IMR-90 (cell line): ENCODE measurements around the gene KLHL13. TPM values are rescaled to one million over a fixed set of nuclear protein-coding genes. Genes with fewer than 3 reads are reported as not detected.

ENCODE experiments used
- ATAC-seq: fragments of 200-7000 bp; cut with Tn5 transposase; 2 replicates; pipeline ENCODE4 v1.9.1; 2020; ENCODE audit warnings: low read depth, mild to moderate bottlenecking, moderate library complexity
- BruUV-seq: library from RNA; stranded (reverse); fragments of 400-500 nt; replicated peaks from 2 replicates; lab custom pipeline; 2021; lab: Mats Ljungman, UMichigan
- CTCF ChIA-PET: fragments of 300-600 bp; formaldehyde crosslinking; extraction: SDS; loops from one replicate; lab custom pipeline; 2021; ENCODE audit warnings: antibody characterized with exemption; lab: Yijun Ruan, JAX
- POLR2A ChIA-PET: fragments of 300-600 bp; sonication (Branson Sonifier 250); formaldehyde crosslinking; loops from one replicate; lab custom pipeline; 2022; ENCODE audit warnings: antibody characterized with exemption; ENCODE audit not compliant: unreplicated experiment; lab: Charles Lee
- DNase-seq: peaks from one replicate; pipeline ENCODE4 v3.0.0; 2013
- H2AFZ ChIP-seq: replicated peaks from 2 replicates; pipeline ENCODE3; 2013; ENCODE audit warnings: low read length, mild to moderate bottlenecking; ENCODE audit not compliant: poor library complexity
- H2AK5ac ChIP-seq: 2 replicates; pipeline ENCODE4 v1.6.1; 2013; ENCODE audit warnings: low read depth, low read length, inconsistent platforms
- H2AK9ac ChIP-seq: replicated peaks from 2 replicates; pipeline ENCODE3; 2013; ENCODE audit warnings: mild to moderate bottlenecking, low read depth, low read length, moderate library complexity; ENCODE audit not compliant: poor library complexity
- H2BK120ac ChIP-seq: 2 replicates; pipeline ENCODE4 v1.6.1; 2013; ENCODE audit warnings: low read depth, low read length, inconsistent platforms
- H2BK15ac ChIP-seq: 3 replicates; pipeline ENCODE4 v1.6.1; 2013; ENCODE audit warnings: low read depth, low read length, inconsistent platforms
- H2BK20ac ChIP-seq: 2 replicates; pipeline ENCODE4 v1.6.1; 2013; ENCODE audit warnings: low read depth, mild to moderate bottlenecking, inconsistent platforms, low read length, moderate library complexity
- H2BK5ac ChIP-seq: 2 replicates; pipeline ENCODE4 v1.6.1; 2013; ENCODE audit warnings: mild to moderate bottlenecking, low read depth, low read length, inconsistent platforms; ENCODE audit not compliant: poor library complexity, severe bottlenecking
- H3K14ac ChIP-seq: replicated peaks from 2 replicates; pipeline ENCODE4 v1.6.1; 2013; ENCODE audit warnings: low read depth, low read length, inconsistent platforms
- H3K18ac ChIP-seq: 2 replicates; pipeline ENCODE4 v1.6.1; 2013; ENCODE audit warnings: low read depth, low read length, control low read depth
- H3K23ac ChIP-seq: 2 replicates; pipeline ENCODE4 v1.6.1; 2013; ENCODE audit warnings: low read depth, low read length, inconsistent platforms
- H3K27ac ChIP-seq: 2 replicates; pipeline ENCODE4 v1.5.1; 2013; ENCODE audit warnings: mild to moderate bottlenecking, control low read depth, low read length; ENCODE audit not compliant: insufficient read depth
- H3K27me3 ChIP-seq: 2 replicates; pipeline ENCODE4 v1.6.1; 2013; ENCODE audit warnings: low read length; ENCODE audit not compliant: control insufficient read depth, insufficient read depth
- H3K36me3 ChIP-seq: 2 replicates; pipeline ENCODE4 v1.6.1; 2013; ENCODE audit warnings: low read length, mixed read lengths; ENCODE audit not compliant: control insufficient read depth, insufficient read depth
- H3K4ac ChIP-seq: 2 replicates; pipeline ENCODE4 v1.6.1; 2013; ENCODE audit warnings: low read depth, low read length, inconsistent platforms
- H3K4me1 ChIP-seq: 2 replicates; pipeline ENCODE4 v1.6.1; 2013; ENCODE audit warnings: low read length, mixed read lengths; ENCODE audit not compliant: control insufficient read depth, insufficient read depth
- H3K4me2 ChIP-seq: 2 replicates; pipeline ENCODE4 v1.6.1; 2013; ENCODE audit warnings: low read depth, mild to moderate bottlenecking, control low read depth, low read length, moderate library complexity
- H3K4me3 ChIP-seq: 2 replicates; pipeline ENCODE4 v1.5.1; 2013; ENCODE audit warnings: low read depth, mild to moderate bottlenecking, control low read depth, low read length, moderate library complexity; ENCODE audit not compliant: insufficient read depth
- H3K56ac ChIP-seq: 2 replicates; pipeline ENCODE4 v1.6.1; 2013; ENCODE audit warnings: low read length, inconsistent platforms; ENCODE audit not compliant: insufficient read depth; ENCODE audit errors: extremely low read depth
- H3K79me1 ChIP-seq, 2 experiments: 2 replicates each; pipeline ENCODE4 v1.6.1; 2013; ENCODE audit warnings: low read length in 2 of 2, inconsistent platforms in 1 of 2, low read depth in 1 of 2
- H3K9ac ChIP-seq: 2 replicates; pipeline ENCODE4 v1.6.1; 2013; ENCODE audit warnings: low read depth, low read length, control low read depth
- H3K9me1 ChIP-seq: 2 replicates; pipeline ENCODE4 v1.6.1; 2013; ENCODE audit warnings: low read length, inconsistent platforms; ENCODE audit not compliant: insufficient read depth
- H3K9me3 ChIP-seq: 2 replicates; pipeline ENCODE4 v1.6.1; 2013; ENCODE audit warnings: low read length; ENCODE audit not compliant: control insufficient read depth, insufficient read depth
- H4K20me1 ChIP-seq: 2 replicates; pipeline ENCODE4 v1.6.1; 2013; ENCODE audit warnings: low read length, inconsistent platforms; ENCODE audit not compliant: insufficient read depth
- H4K5ac ChIP-seq: 2 replicates; pipeline ENCODE4 v1.6.1; 2013; ENCODE audit warnings: mild to moderate bottlenecking, low read depth, low read length, control low read depth
- H4K8ac ChIP-seq, 2 experiments: 2 replicates each; pipeline ENCODE4 v1.6.1; 2013; ENCODE audit warnings: low read depth in 2 of 2, low read length in 2 of 2, control low read depth in 1 of 2, inconsistent platforms in 1 of 2
- H4K91ac ChIP-seq: 2 replicates; pipeline ENCODE4 v1.6.1; 2013; ENCODE audit warnings: low read depth, low read length, inconsistent platforms; ENCODE audit not compliant: insufficient read depth
- CEBPB ChIP-seq: IDR thresholded peaks from 2 replicates; pipeline ENCODE4 v1.6.1; 2012; ENCODE audit warnings: low read depth, low read length, improper control_type of control experiment
- MAZ ChIP-seq: IDR thresholded peaks from 2 replicates; pipeline ENCODE4 v1.6.1; 2012; ENCODE audit warnings: low read depth, mild to moderate bottlenecking, low read length, improper control_type of control experiment, moderate library complexity, borderline replicate concordance
- MXI1 ChIP-seq: IDR thresholded peaks from 2 replicates; pipeline ENCODE4 v1.6.1; 2012; ENCODE audit warnings: low read depth, mild to moderate bottlenecking, low read length, moderate library complexity, borderline replicate concordance
- POLR2A ChIP-seq: IDR thresholded peaks from 2 replicates; pipeline ENCODE4 v1.6.1; 2012; ENCODE audit warnings: mild to moderate bottlenecking, low read depth, low read length
- USF2 ChIP-seq: fragments of 150-350 bp; IDR thresholded peaks from 2 replicates; pipeline ENCODE4 v1.6.1; 2017; ENCODE audit warnings: mild to moderate bottlenecking, antibody characterized with exemption, low read length, low read depth
- WGBS, 2 experiments: methylation state at CpG; one replicate each; pipeline versions ENCODE4 v1.1.5 to v1.1.7; 2013; ENCODE audit warnings: missing lambda C conversion rate in 2 of 2; ENCODE audit not compliant: insufficient read length in 1 of 2; ENCODE audit errors: extremely low coverage in 2 of 2; 5-methylcytosine and 5-hydroxymethylcytosine counted together
- dilution Hi-C: fragments of 300-500 bp; cut with HindIII; formaldehyde crosslinking; loops from one replicate; pipeline ENCODE4 v1.14.3; 2018; ENCODE audit warnings: low sequenced_read_pairs; ENCODE audit not compliant: unreplicated experiment
- in situ Hi-C: fragments of 300-500 bp; cut with MboI; formaldehyde crosslinking; loops from 3 replicates; pipeline ENCODE4 v1.14.3; 2019; ENCODE audit warnings: low sequenced_read_pairs, inconsistent platforms, mixed read lengths
- intact Hi-C: fragments of 100-400 bp; cut with micrococcal nuclease; formaldehyde crosslinking; loops from 2 replicates; pipeline ENCODE4 v1.10.0; 2022
- polyA plus RNA-seq, 3 experiments: library from polyadenylated mRNA; depleted of rRNA; stranded (reverse); fragments of >200 nt; gene quantifications; 2 replicates each; pipeline ENCODE4 v1.2.3, GENCODE V29; 2012; ENCODE audit warnings: low replicate concordance in 1 of 3
- total RNA-seq: library from RNA; depleted of rRNA; stranded (reverse); fragments of >200 nt; gene quantifications from 2 replicates; pipeline ENCODE4 v1.2.3, GENCODE V29; 2012
- TF ChIP-seq, protein P1 (sequence below): fragments of 150-350 bp; IDR thresholded peaks from 2 replicates; pipeline ENCODE4 v1.6.1; 2016; ENCODE audit warnings: low read depth, mild to moderate bottlenecking, low read length, moderate library complexity, borderline replicate concordance

KLHL13 gene
- total and polyA plus RNA-seq, 2 of the 4 experiments (the other 2 are of a cell fraction), result 4.0 to 12.5 TPM

DNA sequence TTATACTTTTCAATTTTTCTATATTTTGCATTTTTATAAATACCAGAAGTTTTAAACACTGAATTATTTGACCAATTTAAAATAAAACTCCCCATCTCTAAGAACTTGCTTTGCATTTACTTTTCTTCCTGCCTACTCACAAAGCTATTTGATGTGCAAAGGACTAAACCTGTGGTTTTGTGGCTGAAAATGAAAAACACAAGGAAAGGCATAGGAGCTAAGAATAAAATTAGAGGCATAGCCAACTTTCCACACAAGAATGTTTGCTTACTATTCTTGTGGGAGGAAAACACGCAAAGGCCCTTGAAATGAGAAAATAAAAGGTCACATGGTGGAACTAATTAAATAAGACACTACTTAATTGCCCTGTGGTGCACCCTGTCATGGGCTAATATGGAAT, 221.2 kb downstream of the KLHL13 start:
- no CpG with 5 or more reads among the region's 1 CpG for WGBS, 2 experiments
- Histone ChIP-seq H3K4me2 (no peak overlapping the region), H2BK15ac (no peak overlapping the region), H4K5ac (no peak overlapping the region), H3K27me3 (no peaks in the 10 kb centered on the region), H3K27ac (no peak overlapping the region), H3K4ac (no peak overlapping the region), H3K9me3 (no peaks in the 10 kb centered on the region), H2AFZ (no peak overlapping the region), H3K9ac (no peak overlapping the region), H3K79me1 (no peaks in the 10 kb centered on the region), H3K18ac (no peak overlapping the region), H2AK5ac (no peak overlapping the region), H2BK5ac (no peak overlapping the region), H3K4me1 (no peaks in the 10 kb centered on the region), H3K14ac (no peak overlapping the region), H2AK9ac (no peak overlapping the region), H2BK20ac (no peak overlapping the region), H3K56ac (no peak overlapping the region), H4K20me1 (no peaks in the 10 kb centered on the region), H3K36me3 (no peaks in the 10 kb centered on the region), H3K9me1 (no peaks in the 10 kb centered on the region), H4K91ac (no peak overlapping the region), H3K4me3 (no peak overlapping the region), H4K8ac (no peak overlapping the region), H3K23ac (no peak overlapping the region), H2BK120ac (no peak overlapping the region)
- intact Hi-C loops (no loop called here), in situ Hi-C loops (no loop called here), dilution Hi-C loops (no loop called here)
- no peak for ATAC-seq
- no TSS peak for BruUV-seq
- POLR2A ChIA-PET, result no interaction called here
- no peak for DNase-seq
- TF ChIP-seq USF2 (no peak), MXI1 (no peak), MAZ (no peak), POLR2A (no peak), CEBPB (no peak)
- TF ChIP-seq, protein P1, sequence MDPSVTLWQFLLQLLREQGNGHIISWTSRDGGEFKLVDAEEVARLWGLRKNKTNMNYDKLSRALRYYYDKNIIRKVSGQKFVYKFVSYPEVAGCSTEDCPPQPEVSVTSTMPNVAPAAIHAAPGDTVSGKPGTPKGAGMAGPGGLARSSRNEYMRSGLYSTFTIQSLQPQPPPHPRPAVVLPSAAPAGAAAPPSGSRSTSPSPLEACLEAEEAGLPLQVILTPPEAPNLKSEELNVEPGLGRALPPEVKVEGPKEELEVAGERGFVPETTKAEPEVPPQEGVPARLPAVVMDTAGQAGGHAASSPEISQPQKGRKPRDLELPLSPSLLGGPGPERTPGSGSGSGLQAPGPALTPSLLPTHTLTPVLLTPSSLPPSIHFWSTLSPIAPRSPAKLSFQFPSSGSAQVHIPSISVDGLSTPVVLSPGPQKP, result no peak
- CTCF ChIA-PET, result no interaction called here
